Fibroblast of the aortic adventitia (primary cell): ENCODE measurements around the gene G2E3. TPM values are rescaled to one million over a fixed set of nuclear protein-coding genes. Genes with fewer than 3 reads are reported as not detected.
"Not testable (repeated sequence)": the region's sequence is repeated elsewhere in the genome, so short reads cannot be mapped to it uniquely, and the experiment has no call there.

Experiments used
- DNase-seq: peaks from one replicate; pipeline ENCODE4 v3.0.0-alpha.2; 2010; ENCODE audit warnings: low read depth
- H3K4me3 ChIP-seq: 2 replicates; pipeline ENCODE4 v1.5.1; 2011; ENCODE audit warnings: low read depth, mild to moderate bottlenecking, control low read depth, low read length, moderate library complexity
- total RNA-seq: library from RNA; depleted of rRNA; stranded (reverse); fragments of >200 nt; gene quantifications from 2 replicates; pipeline ENCODE4 v1.2.3, GENCODE V29; 2012; ENCODE audit warnings: low replicate concordance
- TF ChIP-seq, protein P1 (sequence below): IDR thresholded peaks from 2 replicates; pipeline ENCODE4 v1.5.1; 2011; ENCODE audit warnings: mild to moderate bottlenecking, low read length, control low read depth, inconsistent platforms; ENCODE audit not compliant: insufficient read depth

G2E3 gene
- total RNA-seq, 1 donor = 24.8 TPM

GRCh38 chr14:30600922-30601918 is 42.3 kb downstream of the G2E3 start:
- TF ChIP-seq, protein P1, sequence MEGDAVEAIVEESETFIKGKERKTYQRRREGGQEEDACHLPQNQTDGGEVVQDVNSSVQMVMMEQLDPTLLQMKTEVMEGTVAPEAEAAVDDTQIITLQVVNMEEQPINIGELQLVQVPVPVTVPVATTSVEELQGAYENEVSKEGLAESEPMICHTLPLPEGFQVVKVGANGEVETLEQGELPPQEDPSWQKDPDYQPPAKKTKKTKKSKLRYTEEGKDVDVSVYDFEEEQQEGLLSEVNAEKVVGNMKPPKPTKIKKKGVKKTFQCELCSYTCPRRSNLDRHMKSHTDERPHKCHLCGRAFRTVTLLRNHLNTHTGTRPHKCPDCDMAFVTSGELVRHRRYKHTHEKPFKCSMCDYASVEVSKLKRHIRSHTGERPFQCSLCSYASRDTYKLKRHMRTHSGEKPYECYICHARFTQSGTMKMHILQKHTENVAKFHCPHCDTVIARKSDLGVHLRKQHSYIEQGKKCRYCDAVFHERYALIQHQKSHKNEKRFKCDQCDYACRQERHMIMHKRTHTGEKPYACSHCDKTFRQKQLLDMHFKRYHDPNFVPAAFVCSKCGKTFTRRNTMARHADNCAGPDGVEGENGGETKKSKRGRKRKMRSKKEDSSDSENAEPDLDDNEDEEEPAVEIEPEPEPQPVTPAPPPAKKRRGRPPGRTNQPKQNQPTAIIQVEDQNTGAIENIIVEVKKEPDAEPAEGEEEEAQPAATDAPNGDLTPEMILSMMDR = no peak
- no peak for DNase-seq
- no peak overlapping the region for H3K4me3 ChIP-seq

DNA sequence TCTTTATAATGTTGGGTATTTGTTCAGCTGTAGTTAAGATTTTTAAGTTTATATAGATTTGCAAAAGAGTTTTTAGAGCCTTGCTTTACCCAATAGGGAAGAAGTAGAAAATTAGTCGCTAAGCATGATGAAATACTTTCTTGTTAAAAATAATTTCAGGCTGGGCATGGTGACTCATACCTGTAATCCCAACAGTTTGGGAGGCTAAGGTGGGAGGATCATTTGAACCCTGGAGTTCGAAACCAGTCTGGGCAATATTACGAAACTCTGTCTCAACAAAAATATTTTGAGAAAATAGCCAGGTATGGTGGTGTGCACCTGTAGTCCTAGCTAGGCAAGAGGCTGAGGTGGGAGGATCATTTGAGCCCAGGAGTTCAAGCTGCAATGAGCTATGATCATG is 44.4 kb downstream of the G2E3 start:
- TF ChIP-seq, protein P1 = no peak
- H3K4me3 ChIP-seq = no peak overlapping the region
- no peak for DNase-seq

- not testable (repeated sequence) for DNase-seq, H3K4me3 ChIP-seq
Observed at GRCh38 chr14:30604696-30605095, 45.7 kb downstream of the G2E3 start.

DNA sequence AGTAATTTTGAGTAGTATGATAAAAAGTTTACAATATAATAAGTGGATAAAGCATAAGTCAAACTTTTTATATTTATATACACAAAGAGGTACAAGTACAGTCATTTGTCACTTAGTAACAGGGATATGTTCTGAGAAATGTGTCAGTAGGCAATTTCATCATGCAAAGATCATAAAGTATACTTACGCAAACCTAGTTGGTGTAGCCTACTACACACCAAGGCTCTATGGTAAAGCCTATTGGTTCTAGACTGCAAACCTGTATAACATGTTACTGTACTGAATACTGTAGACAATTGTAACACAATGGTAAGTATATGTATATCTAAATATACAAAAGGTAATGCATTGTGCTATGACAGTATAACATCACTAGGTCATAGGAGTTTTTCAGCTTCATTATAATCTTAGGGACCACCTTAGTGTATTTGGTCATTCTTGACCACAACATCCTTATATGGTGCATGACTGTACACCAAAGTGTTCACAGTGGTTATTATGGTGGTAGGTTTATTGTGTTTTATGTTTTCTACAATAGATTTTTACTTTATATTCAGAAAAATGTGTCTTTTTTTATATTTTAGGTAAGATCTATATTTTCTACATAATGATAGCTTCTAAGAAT is 48.3 kb downstream of the G2E3 start:
- no peak overlapping the region for H3K4me3 ChIP-seq
- TF ChIP-seq, protein P1 = no peak
- DNase-seq = no peak

DNA sequence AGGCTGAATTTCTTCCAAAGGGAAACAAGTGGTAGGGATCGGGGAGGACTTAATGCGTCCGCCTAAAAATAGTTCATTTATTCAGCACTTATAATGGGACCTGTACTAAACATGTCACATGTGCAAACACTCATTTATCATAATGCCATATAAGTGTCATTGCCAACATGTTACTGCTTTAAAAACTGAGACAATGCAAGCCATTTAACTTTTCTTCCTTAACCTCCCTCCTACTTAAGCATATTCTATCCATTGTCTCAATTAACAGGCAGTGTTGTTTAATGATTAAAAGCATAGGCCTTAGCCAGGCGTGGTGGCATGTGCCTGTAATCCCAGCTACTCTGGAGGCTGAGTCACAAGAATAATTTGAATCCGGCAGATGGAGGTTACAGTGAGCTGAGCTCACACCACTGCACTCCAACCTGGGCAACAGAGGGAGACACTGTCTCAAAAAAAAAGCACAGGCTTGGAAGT is 49.6 kb downstream of the G2E3 start:
- H3K4me3 ChIP-seq = no peak overlapping the region
- peak; percentile 10 for DNase-seq
- TF ChIP-seq, protein P1 = no peak

- TF ChIP-seq, protein P1 = peak; percentile 32
- H3K4me3 ChIP-seq = no peak overlapping the region
- peak; percentile 84 for DNase-seq
Observed at GRCh38 chr14:30610787-30611343, 51.9 kb downstream of the G2E3 start.

DNA sequence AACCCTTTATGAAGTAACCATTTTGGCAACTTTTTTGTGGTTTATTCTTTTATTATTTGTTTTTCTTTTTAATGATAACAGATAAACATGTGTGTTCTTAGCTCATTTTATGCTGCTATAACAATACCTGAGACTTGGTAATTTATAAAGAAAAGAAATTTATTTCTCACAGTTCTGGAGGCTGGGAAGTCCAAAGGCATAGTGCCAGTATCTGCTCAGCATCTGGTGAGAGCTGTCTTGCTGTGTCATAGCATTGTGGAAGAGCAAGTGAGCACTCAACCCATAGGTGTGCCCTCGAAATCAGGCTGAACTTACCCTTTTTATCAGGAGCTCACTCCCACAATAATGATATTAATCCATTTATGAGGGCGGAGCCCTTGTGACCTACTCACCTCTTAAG is 55.2 kb downstream of the G2E3 start:
- no peak overlapping the region for H3K4me3 ChIP-seq
- no peak for DNase-seq
- TF ChIP-seq, protein P1 = no peak
